Endothelial cell (in vitro differentiated cells): ENCODE data around the gene CDC42BPG. TPM values are rescaled to one million over a fixed set of nuclear protein-coding genes. Genes with fewer than 3 reads are reported as not detected.
A peak's percentile ranks its signal among the peaks of the same experiment; 100 is the strongest.

Source experiments
- DNase-seq: peaks from one replicate; pipeline ENCODE4 v3.0.0; 2021; ENCODE audit warnings: low spot score
- H3K27ac Mint-ChIP-seq: one replicate; pipeline ENCODE4 v1.8.0; 2021; ENCODE audit warnings: mixed read lengths, inconsistent platforms; ENCODE audit not compliant: unreplicated experiment
- H3K27me3 Mint-ChIP-seq: one replicate; pipeline ENCODE4 v1.8.0; 2021; ENCODE audit warnings: mild to moderate bottlenecking, moderate library complexity, mixed read lengths, inconsistent platforms; ENCODE audit not compliant: unreplicated experiment
- H3K36me3 Mint-ChIP-seq: one replicate; pipeline ENCODE4 v1.8.0; 2021; ENCODE audit warnings: mild to moderate bottlenecking, low read depth, mixed read lengths, inconsistent platforms; ENCODE audit not compliant: unreplicated experiment
- H3K4me1 Mint-ChIP-seq: one replicate; pipeline ENCODE4 v1.8.0; 2021; ENCODE audit warnings: mild to moderate bottlenecking, mixed read lengths, inconsistent platforms; ENCODE audit not compliant: unreplicated experiment
- H3K4me3 Mint-ChIP-seq: one replicate; pipeline ENCODE4 v1.8.0; 2021; ENCODE audit warnings: mild to moderate bottlenecking, mixed read lengths, inconsistent platforms; ENCODE audit not compliant: unreplicated experiment
- H3K9me3 Mint-ChIP-seq: one replicate; pipeline ENCODE4 v1.8.0; 2021; ENCODE audit warnings: mixed read lengths, inconsistent platforms; ENCODE audit not compliant: unreplicated experiment
- total RNA-seq: library from RNA; stranded (reverse); fragmentation: NEBNext Ultra II Directional; extraction: Animal tissue kit (Norgen Biotek cat#: 25700); gene quantifications from one replicate; pipeline ENCODE4 v1.2.1, GENCODE V29; 2021; ENCODE audit not compliant: unreplicated experiment
- TF ChIP-seq, protein P1 (sequence below): fragments of 200-600 bp; sonication (generic); IDR thresholded peaks from one replicate; pipeline ENCODE4 v1.5.0; 2021; ENCODE audit warnings: antibody characterized with exemption; ENCODE audit not compliant: unreplicated experiment

The CDC42BPG gene
- total RNA-seq, 1 donor from 2014 or later = 4.1 TPM

DNA sequence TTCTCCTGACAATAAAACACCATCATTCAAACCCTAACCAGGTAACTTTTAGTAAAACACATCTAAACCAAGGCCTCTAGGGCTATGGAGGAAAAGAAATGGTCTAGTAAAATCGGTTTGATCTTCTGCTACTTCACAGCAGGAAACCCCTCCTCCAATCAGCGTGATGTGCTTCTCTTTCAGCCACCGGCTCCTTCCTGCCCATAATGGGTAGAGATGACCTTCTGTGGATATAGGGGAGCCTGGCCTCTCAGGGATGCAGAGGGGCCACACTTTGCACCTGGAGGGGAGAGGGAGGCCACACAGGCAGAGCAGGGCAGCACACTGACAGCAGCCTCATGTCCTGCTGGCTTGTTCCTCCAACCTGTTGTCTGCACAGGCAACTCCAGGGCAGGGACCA is 27.0 kb upstream of the CDC42BPG start:
- peaks cover 20% of the 10 kb centered on the region for H3K36me3 Mint-ChIP-seq
- TF ChIP-seq, protein P1, sequence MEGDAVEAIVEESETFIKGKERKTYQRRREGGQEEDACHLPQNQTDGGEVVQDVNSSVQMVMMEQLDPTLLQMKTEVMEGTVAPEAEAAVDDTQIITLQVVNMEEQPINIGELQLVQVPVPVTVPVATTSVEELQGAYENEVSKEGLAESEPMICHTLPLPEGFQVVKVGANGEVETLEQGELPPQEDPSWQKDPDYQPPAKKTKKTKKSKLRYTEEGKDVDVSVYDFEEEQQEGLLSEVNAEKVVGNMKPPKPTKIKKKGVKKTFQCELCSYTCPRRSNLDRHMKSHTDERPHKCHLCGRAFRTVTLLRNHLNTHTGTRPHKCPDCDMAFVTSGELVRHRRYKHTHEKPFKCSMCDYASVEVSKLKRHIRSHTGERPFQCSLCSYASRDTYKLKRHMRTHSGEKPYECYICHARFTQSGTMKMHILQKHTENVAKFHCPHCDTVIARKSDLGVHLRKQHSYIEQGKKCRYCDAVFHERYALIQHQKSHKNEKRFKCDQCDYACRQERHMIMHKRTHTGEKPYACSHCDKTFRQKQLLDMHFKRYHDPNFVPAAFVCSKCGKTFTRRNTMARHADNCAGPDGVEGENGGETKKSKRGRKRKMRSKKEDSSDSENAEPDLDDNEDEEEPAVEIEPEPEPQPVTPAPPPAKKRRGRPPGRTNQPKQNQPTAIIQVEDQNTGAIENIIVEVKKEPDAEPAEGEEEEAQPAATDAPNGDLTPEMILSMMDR = no peak
- H3K4me3 Mint-ChIP-seq = no peak overlapping the region
- H3K4me1 Mint-ChIP-seq = peaks cover 11% of the 10 kb centered on the region
- H3K27ac Mint-ChIP-seq = no peak overlapping the region
- no peaks in the 10 kb centered on the region for H3K9me3 Mint-ChIP-seq
- no peak for DNase-seq
- H3K27me3 Mint-ChIP-seq = peaks cover 9% of the 10 kb centered on the region

- Mint-ChIP-seq H3K27me3 (peaks cover 6% of the 10 kb centered on the region), H3K4me1 (peaks cover 11% of the 10 kb centered on the region), H3K4me3 (no peak overlapping the region), H3K36me3 (peaks cover 23% of the 10 kb centered on the region), H3K9me3 (no peaks in the 10 kb centered on the region), H3K27ac (no peak overlapping the region)
- no peak for DNase-seq
- TF ChIP-seq, protein P1 = no peak
These were observed 26.5 kb upstream of the CDC42BPG start for GRCh38 chr11:64870893-64871466.

GRCh38 chr11:64870176-64870892 is 25.9 kb upstream of the CDC42BPG start:
- peaks cover 5% of the 10 kb centered on the region for H3K27me3 Mint-ChIP-seq
- peaks cover 11% of the 10 kb centered on the region for H3K4me1 Mint-ChIP-seq
- no peaks in the 10 kb centered on the region for H3K9me3 Mint-ChIP-seq
- TF ChIP-seq, protein P1 = no peak
- DNase-seq = no peak
- H3K36me3 Mint-ChIP-seq = peaks cover 24% of the 10 kb centered on the region
- H3K4me3 Mint-ChIP-seq = no peak overlapping the region
- peak overlapping the region; percentile 42 for H3K27ac Mint-ChIP-seq

DNA sequence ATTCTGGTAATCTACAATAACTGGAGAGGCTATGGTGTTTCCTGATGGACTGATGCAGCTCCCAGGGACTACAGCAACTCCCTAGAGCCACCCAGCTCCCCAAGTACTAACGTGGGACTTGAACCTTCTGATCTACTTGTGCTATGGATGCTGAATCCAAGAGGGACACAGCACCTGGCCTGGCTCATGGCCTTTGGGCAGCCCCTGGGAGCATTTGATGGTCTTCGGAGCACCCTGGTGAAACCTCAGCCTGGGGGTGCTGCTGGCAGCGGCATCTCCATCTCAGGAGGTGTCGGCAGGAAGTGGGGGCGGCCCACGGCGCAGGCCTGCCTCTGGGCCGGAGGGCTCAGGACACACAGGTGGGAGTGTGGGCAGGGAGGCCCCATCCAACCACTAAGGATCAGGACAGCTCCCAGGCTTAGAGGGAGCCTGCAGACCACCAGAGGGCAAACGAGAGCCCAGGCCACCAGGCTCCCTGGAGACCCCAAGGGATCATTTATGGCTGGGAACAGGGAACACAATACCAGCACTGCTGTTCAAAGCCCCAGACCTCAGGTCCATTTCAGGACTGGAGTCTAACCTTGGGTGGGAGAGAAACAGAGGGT is 25.2 kb upstream of the CDC42BPG start:
- Mint-ChIP-seq H3K36me3 (peaks cover 19% of the 10 kb centered on the region), H3K27ac (no peak overlapping the region), H3K27me3 (peaks cover 5% of the 10 kb centered on the region), H3K4me1 (peaks cover 11% of the 10 kb centered on the region), H3K4me3 (no peak overlapping the region), H3K9me3 (no peaks in the 10 kb centered on the region)
- DNase-seq = no peak
- TF ChIP-seq, protein P1 = no peak
